ENCODE results near the gene NUFIP2.
A peak's percentile ranks its signal among the peaks of the same experiment; 100 is the strongest.
"Not testable (repeated sequence)": the region's sequence is repeated elsewhere in the genome, so short reads cannot be mapped to it uniquely, and the experiment has no call there.

NUFIP2 gene

GRCh38 chr17:29235904-29236303, 58.0 kb downstream of the NUFIP2 start:
- Histone ChIP-seq H3K4me1 (ENCODE audit: control insufficient read depth, low read depth, low read length) (no peaks in the 10 kb centered on the region), H3K4me2 (ENCODE audit: low read length) (no peak overlapping the region), H3K23ac (ENCODE audit: low read length) (no peak overlapping the region), H3K27me3 (ENCODE audit: insufficient read depth, low read length, poor library complexity) (no peaks in the 10 kb centered on the region), H2AK5ac (ENCODE audit: low read length) (no peak overlapping the region), H3K27ac (ENCODE audit: low read depth, low read length) (no peak overlapping the region), H2BK15ac (replicated peaks; ENCODE audit: low read depth) (no peak overlapping the region), H4K5ac (ENCODE audit: low read length) (no peak overlapping the region), H3K4ac (ENCODE audit: low read depth, low read length) (no peak overlapping the region), H3K18ac (ENCODE audit: low read length) (no peak overlapping the region), H2BK5ac (ENCODE audit: low read length) (no peak overlapping the region), H3K79me2 (ENCODE audit: control insufficient read depth, insufficient read depth, low read length) (no peaks in the 10 kb centered on the region), H3K56ac (ENCODE audit: low read length) (no peak overlapping the region), H4K8ac (ENCODE audit: low read depth, low read length) (no peak overlapping the region), H3K9ac (ENCODE audit: low read length) (no peak overlapping the region), H2BK120ac (ENCODE audit: low read depth, low read length) (no peak overlapping the region), H3K79me1 (ENCODE audit: low read length) (no peaks in the 10 kb centered on the region), H3K36me3 (ENCODE audit: control insufficient read depth, insufficient read depth, low read length) (no peaks in the 10 kb centered on the region), H3K4me3 (ENCODE audit: low read length) (no peak overlapping the region)
- no CpG with 5 or more reads among the region's 3 CpGs for WGBS (ENCODE audit: extremely low coverage, insufficient coverage, low lambda C conversion rate)
- DNase-seq, result no peak

DNA sequence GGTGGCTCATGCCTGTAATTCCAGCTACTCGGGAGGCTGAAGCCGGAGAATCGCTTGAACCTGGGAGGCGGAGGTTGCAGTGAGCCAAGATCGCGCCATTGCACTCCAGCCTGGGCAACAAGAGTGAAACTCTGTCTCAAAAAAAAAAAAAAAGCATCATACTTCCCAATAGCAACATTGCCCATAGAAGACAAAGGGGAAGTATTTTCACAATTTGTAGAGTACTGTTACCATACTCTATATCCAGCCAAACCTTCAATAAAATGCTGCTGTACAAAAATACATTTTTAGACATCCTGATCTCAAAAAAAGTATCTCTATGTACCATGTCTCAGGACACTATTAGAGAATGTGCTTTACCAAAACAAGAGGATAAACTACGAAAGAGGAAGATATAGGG, 59.0 kb downstream of the NUFIP2 start:
- not testable (repeated sequence) for H2BK5ac ChIP-seq (ENCODE audit: low read length); H3K27ac ChIP-seq (ENCODE audit: low read depth, low read length)
- no CpG with 5 or more reads among the region's 7 CpGs for WGBS (ENCODE audit: extremely low coverage, insufficient coverage, low lambda C conversion rate)

GRCh38 chr17:29233301-29233700, 60.6 kb downstream of the NUFIP2 start:
- Histone ChIP-seq H3K4me1 (ENCODE audit: control insufficient read depth, low read depth, low read length) (no peaks in the 10 kb centered on the region), H3K9ac (ENCODE audit: low read length) (no peak overlapping the region), H3K36me3 (ENCODE audit: control insufficient read depth, insufficient read depth, low read length) (no peaks in the 10 kb centered on the region), H3K4me3 (ENCODE audit: low read length) (no peak overlapping the region), H2BK15ac (replicated peaks; ENCODE audit: low read depth) (no peak overlapping the region), H2BK120ac (ENCODE audit: low read depth, low read length) (no peak overlapping the region), H2BK5ac (ENCODE audit: low read length) (no peak overlapping the region), H3K4me2 (ENCODE audit: low read length) (no peak overlapping the region), H2AK5ac (ENCODE audit: low read length) (no peak overlapping the region), H3K79me1 (ENCODE audit: low read length) (no peaks in the 10 kb centered on the region), H3K23ac (ENCODE audit: low read length) (no peak overlapping the region), H3K56ac (ENCODE audit: low read length) (no peak overlapping the region), H3K4ac (ENCODE audit: low read depth, low read length) (no peak overlapping the region), H4K8ac (ENCODE audit: low read depth, low read length) (no peak overlapping the region), H3K27ac (ENCODE audit: low read depth, low read length) (no peak overlapping the region), H3K27me3 (ENCODE audit: insufficient read depth, low read length, poor library complexity) (no peaks in the 10 kb centered on the region), H3K18ac (ENCODE audit: low read length) (no peak overlapping the region), H4K5ac (ENCODE audit: low read length) (no peak overlapping the region), H3K79me2 (ENCODE audit: control insufficient read depth, insufficient read depth, low read length) (no peaks in the 10 kb centered on the region)
- no CpG with 5 or more reads among the region's 1 CpG for WGBS (ENCODE audit: extremely low coverage, insufficient coverage, low lambda C conversion rate)
- no peak for DNase-seq

More for the DNA sequence above, 59.0 kb downstream of the NUFIP2 start:
- not testable (repeated sequence) for H3K36me3 ChIP-seq (ENCODE audit: control insufficient read depth, insufficient read depth, low read length); H3K18ac ChIP-seq (ENCODE audit: low read length); H3K4ac ChIP-seq (ENCODE audit: low read depth, low read length); H3K23ac ChIP-seq (ENCODE audit: low read length); H3K4me3 ChIP-seq (ENCODE audit: low read length); H3K4me2 ChIP-seq (ENCODE audit: low read length); H3K4me1 ChIP-seq (ENCODE audit: control insufficient read depth, low read depth, low read length); H2BK15ac ChIP-seq (replicated peaks; ENCODE audit: low read depth); H4K5ac ChIP-seq (ENCODE audit: low read length); H3K79me2 ChIP-seq (ENCODE audit: control insufficient read depth, insufficient read depth, low read length); H3K27me3 ChIP-seq (ENCODE audit: insufficient read depth, low read length, poor library complexity); H3K9ac ChIP-seq (ENCODE audit: low read length); DNase-seq; H3K56ac ChIP-seq (ENCODE audit: low read length); H2BK120ac ChIP-seq (ENCODE audit: low read depth, low read length); H2AK5ac ChIP-seq (ENCODE audit: low read length); H3K79me1 ChIP-seq (ENCODE audit: low read length); H4K8ac ChIP-seq (ENCODE audit: low read depth, low read length)

- Histone ChIP-seq H2BK15ac (replicated peaks; ENCODE audit: low read depth) (no peak overlapping the region), H3K56ac (ENCODE audit: low read length) (no peak overlapping the region), H2AK5ac (ENCODE audit: low read length) (no peak overlapping the region), H3K4ac (ENCODE audit: low read depth, low read length) (no peak overlapping the region), H4K8ac (ENCODE audit: low read depth, low read length) (no peak overlapping the region), H3K27me3 (ENCODE audit: insufficient read depth, low read length, poor library complexity) (no peaks in the 10 kb centered on the region), H2BK5ac (ENCODE audit: low read length) (no peak overlapping the region), H3K79me1 (ENCODE audit: low read length) (no peaks in the 10 kb centered on the region), H3K23ac (ENCODE audit: low read length) (no peak overlapping the region), H3K27ac (ENCODE audit: low read depth, low read length) (no peak overlapping the region), H3K18ac (ENCODE audit: low read length) (no peak overlapping the region), H2BK120ac (ENCODE audit: low read depth, low read length) (no peak overlapping the region), H3K4me2 (ENCODE audit: low read length) (no peak overlapping the region), H3K36me3 (ENCODE audit: control insufficient read depth, insufficient read depth, low read length) (no peaks in the 10 kb centered on the region), H3K79me2 (ENCODE audit: control insufficient read depth, insufficient read depth, low read length) (no peaks in the 10 kb centered on the region), H3K9ac (ENCODE audit: low read length) (no peak overlapping the region), H4K5ac (ENCODE audit: low read length) (no peak overlapping the region), H3K4me3 (ENCODE audit: low read length) (no peak overlapping the region), H3K4me1 (ENCODE audit: control insufficient read depth, low read depth, low read length) (no peaks in the 10 kb centered on the region)
- no peak for DNase-seq
Measured at GRCh38 chr17:29225396-29225795, 68.6 kb downstream of the NUFIP2 start.

GRCh38 chr17:29221338-29221737, 72.6 kb downstream of the NUFIP2 start:
- not testable (repeated sequence) for DNase-seq; H2BK5ac ChIP-seq (ENCODE audit: low read length); H3K23ac ChIP-seq (ENCODE audit: low read length); H2BK120ac ChIP-seq (ENCODE audit: low read depth, low read length); H3K4me1 ChIP-seq (ENCODE audit: control insufficient read depth, low read depth, low read length); H3K4ac ChIP-seq (ENCODE audit: low read depth, low read length); H2AK5ac ChIP-seq (ENCODE audit: low read length); H2BK15ac ChIP-seq (replicated peaks; ENCODE audit: low read depth); H3K18ac ChIP-seq (ENCODE audit: low read length); H4K8ac ChIP-seq (ENCODE audit: low read depth, low read length); H4K5ac ChIP-seq (ENCODE audit: low read length); H3K9ac ChIP-seq (ENCODE audit: low read length); H3K36me3 ChIP-seq (ENCODE audit: control insufficient read depth, insufficient read depth, low read length); H3K4me2 ChIP-seq (ENCODE audit: low read length); H3K79me2 ChIP-seq (ENCODE audit: control insufficient read depth, insufficient read depth, low read length); H3K27me3 ChIP-seq (ENCODE audit: insufficient read depth, low read length, poor library complexity); H3K4me3 ChIP-seq (ENCODE audit: low read length); H3K56ac ChIP-seq (ENCODE audit: low read length); H3K27ac ChIP-seq (ENCODE audit: low read depth, low read length); H3K79me1 ChIP-seq (ENCODE audit: low read length)
- no CpG with 5 or more reads among the region's 11 CpGs for WGBS (ENCODE audit: extremely low coverage, insufficient coverage, low lambda C conversion rate)

DNA sequence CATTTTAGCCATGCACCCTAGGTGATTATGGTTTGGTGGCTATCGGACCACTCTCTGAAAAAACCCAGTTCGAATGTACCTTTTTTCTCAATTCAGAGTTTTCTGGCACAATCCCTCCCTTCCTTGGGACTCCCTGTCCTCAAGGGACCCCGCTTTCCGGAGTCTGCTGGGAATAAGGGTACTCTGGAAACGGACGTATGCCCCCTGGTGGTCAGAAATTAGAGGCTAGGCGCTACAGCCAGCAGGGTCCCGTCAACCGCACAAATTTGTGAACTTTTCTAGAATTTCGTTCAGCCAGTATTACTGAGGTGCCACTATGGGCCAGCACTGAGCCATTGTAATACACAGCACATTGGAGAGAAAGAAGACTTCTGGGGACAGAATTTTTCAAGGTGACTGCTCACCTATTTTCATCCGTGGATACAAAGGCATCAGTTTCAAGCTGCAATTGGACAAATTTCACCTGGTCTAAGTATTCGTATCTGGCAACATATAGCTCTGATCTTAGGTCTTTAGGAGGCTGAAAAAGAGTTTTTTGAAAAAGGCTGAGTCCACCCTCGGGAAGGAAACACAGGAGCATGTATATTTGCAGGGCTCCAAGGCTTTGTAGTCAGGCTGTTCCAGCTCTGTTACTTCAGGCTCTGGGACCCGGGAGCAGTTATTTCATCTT, 74.4 kb downstream of the NUFIP2 start:
- peak; percentile 86 for DNase-seq
- H2BK120ac ChIP-seq (ENCODE audit: low read depth, low read length), result no peak overlapping the region
- no peak overlapping the region for H3K27ac ChIP-seq (ENCODE audit: low read depth, low read length)
- H3K4ac ChIP-seq (ENCODE audit: low read depth, low read length), result no peak overlapping the region
- no peak overlapping the region for H2BK5ac ChIP-seq (ENCODE audit: low read length)
- no peaks in the 10 kb centered on the region for H3K79me2 ChIP-seq (ENCODE audit: control insufficient read depth, insufficient read depth, low read length)
- H3K23ac ChIP-seq (ENCODE audit: low read length), result no peak overlapping the region
- no peak overlapping the region for H3K18ac ChIP-seq (ENCODE audit: low read length)
- no peak overlapping the region for H2AK5ac ChIP-seq (ENCODE audit: low read length)
- H3K9ac ChIP-seq (ENCODE audit: low read length), result no peak overlapping the region
- H3K27me3 ChIP-seq (ENCODE audit: insufficient read depth, low read length, poor library complexity), result no peaks in the 10 kb centered on the region
- no peaks in the 10 kb centered on the region for H3K4me1 ChIP-seq (ENCODE audit: control insufficient read depth, low read depth, low read length)
- WGBS (ENCODE audit: extremely low coverage, insufficient coverage, low lambda C conversion rate), result no CpG with 5 or more reads among the region's 14 CpGs
- H3K4me2 ChIP-seq (ENCODE audit: low read length), result no peak overlapping the region
- H3K4me3 ChIP-seq (ENCODE audit: low read length), result no peak overlapping the region
- H2BK15ac ChIP-seq (replicated peaks; ENCODE audit: low read depth), result no peak overlapping the region
- H3K79me1 ChIP-seq (ENCODE audit: low read length), result no peaks in the 10 kb centered on the region
- H4K8ac ChIP-seq (ENCODE audit: low read depth, low read length), result no peak overlapping the region
- no peaks in the 10 kb centered on the region for H3K36me3 ChIP-seq (ENCODE audit: control insufficient read depth, insufficient read depth, low read length)
- peak overlapping the region; percentile 19 for H3K56ac ChIP-seq (ENCODE audit: low read length)
- no peak overlapping the region for H4K5ac ChIP-seq (ENCODE audit: low read length)

All from mesendoderm (in vitro differentiated cells).